GM18507 (cell line): ENCODE results near the gene ZNF583.

ENCODE experiments used
- DNase-seq: peaks from one replicate; pipeline ENCODE4 v3.0.0; 2011; ENCODE audit warnings: low read depth; ENCODE audit not compliant: insufficient read length; ENCODE audit errors: extremely low spot score
- FAIRE-seq: peaks from 2 replicates; lab custom pipeline; 2011; peaks lifted over from hg19 to GRCh38; lab: Jason Lieb, UNC

ZNF583 gene

GRCh38 chr19:56403764-56404704 lies at the start of gene ZNF583:
TSS of gene ZNF583 (plus strand) at chr19:56404332. CDS start at chr19:56407115, 2,783 bp downstream.
- FAIRE-seq (peak; percentile 82), DNase-seq (peak; percentile 80)

DNA sequence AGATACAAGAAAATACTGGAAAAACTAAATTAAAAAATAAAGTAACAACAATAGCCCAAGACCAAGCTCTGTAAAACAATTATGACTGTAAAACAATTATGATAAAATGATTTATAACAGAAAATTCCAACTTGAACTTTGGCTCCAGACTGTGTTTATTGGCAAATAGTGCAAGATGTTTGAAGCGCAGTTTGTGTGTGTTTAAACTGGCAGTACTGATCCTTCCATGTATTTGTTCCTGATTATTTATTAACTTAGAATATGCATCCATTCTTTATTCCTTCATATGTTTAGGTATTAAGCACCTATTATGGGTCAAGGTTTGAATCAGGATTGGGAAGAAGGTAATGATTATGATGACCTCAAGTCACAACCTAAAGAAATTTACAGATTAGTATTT lies 48.6 kb upstream of the ZNF583 start:
- FAIRE-seq = no peak
- DNase-seq = no peak

GRCh38 chr19:56356944-56357343 lies 47.2 kb upstream of the ZNF583 start:
- FAIRE-seq (no peak), DNase-seq (no peak)

DNA sequence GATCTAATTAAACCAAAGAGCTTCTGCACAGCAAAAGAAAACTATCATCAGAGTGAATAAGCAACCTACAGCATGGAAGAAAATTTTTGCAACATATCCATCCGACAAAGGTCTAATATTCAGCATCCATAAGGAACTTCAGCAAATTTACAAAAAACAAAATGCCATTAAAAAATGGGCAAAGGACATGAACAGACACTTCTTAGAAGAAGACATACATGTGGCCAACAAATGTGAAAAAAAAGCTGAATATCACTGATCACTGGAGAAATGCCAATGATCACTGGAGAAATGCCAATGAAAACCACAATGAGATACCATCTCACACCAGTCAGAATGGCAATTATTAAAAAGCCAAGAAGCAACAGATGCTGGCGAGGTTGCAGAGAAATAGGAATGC lies 43.3 kb upstream of the ZNF583 start:
- DNase-seq = no peak
- FAIRE-seq = no peak

- FAIRE-seq (no peak), DNase-seq (no peak)
Observed at GRCh38 chr19:56367829-56368711, 36.1 kb upstream of the ZNF583 start.

GRCh38 chr19:56369886-56370676 lies 34.1 kb upstream of the ZNF583 start:
- FAIRE-seq = no peak
- no peak for DNase-seq

DNA sequence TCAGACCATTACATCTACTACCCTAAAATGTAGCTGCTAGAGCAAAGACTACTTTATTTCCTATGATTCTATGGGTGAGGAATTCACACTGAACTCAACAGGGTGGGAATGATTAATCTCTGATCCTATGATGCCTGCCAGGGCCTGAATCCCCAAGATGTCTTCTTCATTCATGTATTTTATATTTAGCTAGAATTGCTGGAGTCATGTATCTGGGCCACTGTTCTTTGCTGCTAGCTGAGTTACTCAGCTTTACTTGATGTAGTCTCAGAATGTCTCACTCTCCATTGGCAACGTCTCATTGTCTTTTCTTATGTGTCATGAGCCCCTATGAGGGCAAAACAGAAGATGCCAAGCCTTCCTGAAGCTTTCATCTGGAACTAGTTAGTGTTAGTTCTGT lies 31.9 kb upstream of the ZNF583 start:
- FAIRE-seq (no peak), DNase-seq (no peak)

GRCh38 chr19:56377105-56377924 lies 26.8 kb upstream of the ZNF583 start:
- FAIRE-seq (no peak), DNase-seq (no peak)

DNA sequence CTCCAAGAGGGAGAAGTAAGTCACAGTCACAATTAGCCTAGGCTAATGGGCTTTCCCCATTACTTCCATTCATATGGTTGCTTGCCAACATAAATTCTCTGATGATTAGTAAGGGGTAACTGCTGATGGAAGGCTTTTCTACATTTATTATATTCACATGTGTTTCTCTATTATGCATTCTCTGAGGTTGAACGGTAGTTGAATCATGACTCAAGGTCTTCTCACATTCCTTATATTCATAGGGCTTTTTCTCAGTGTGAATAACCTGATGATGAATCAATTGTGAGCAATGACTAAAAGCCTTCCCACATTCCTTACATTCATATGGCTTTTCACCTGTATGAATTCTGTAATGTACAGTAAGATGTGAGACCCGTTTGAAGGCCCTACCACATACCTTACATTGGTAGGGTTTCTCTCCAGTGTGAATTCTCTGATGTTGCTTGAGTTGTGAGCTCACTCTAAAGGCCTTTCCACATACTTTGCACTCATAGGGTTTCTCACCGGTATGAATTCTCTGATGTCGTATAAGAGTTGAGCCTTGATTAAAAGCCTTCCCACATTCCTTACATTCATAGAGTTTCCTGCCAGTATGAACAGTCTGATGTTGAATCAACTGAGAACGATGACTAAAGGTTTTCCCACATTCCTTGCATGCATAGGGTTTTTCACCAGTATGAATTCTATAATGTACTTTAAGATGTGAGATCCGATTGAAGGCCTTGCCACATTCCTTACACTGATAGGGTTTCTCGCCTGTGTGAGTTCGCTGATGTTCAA lies 20.1 kb upstream of the ZNF583 start:
- FAIRE-seq (no peak), DNase-seq (no peak)

- FAIRE-seq (peak; percentile 70), DNase-seq (peak; percentile 56)
Observed at GRCh38 chr19:56393119-56394012, 10.8 kb upstream of the ZNF583 start, which contains the start of gene ZNF582. TSS of gene ZNF582 (minus strand) at chr19:56393534. CDS start at chr19:56391752, 1,782 bp downstream.

- DNase-seq (no peak), FAIRE-seq (no peak)
Observed at GRCh38 chr19:56398809-56399208, 5.3 kb upstream of the ZNF583 start.

DNA sequence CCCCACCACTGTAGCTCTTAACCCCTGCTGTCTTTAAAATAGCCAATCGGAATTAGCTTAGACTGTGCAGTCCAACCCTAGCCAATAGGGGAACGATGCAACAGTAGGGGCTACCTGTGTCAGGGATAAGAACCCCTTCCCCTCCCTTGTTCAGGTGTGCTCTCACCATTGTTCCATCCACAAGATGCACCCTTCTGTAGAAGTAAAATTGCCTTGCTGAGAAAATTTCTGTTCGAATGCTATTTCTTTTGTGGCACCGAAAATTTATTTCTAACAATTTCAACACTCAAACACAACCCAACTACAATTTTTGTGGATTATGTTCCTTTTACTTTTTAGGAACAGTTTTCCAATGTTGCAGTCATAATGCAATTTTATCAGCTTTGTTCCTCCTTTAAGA lies 3.6 kb upstream of the ZNF583 start:
- DNase-seq (no peak), FAIRE-seq (no peak)

DNA sequence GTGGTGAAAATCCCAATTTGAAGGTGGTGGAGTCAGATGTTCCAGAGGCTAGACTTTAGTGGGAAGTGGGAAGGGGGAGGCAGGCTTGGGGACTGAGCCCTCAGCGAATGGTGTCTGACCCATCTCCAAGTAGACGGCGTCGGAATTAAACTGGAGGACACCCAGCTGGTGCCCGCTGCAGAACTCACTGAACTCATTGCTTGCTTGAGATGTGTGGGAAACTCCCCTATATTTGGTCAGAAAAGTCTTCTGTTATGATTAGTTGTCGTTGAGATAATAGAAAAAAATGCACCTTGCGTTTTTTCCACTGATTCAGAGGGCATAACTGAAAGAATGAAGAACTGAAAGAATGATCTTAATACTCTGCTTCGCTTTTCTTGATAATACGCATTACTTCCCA lies 871 bp upstream of the ZNF583 start:
- FAIRE-seq (no peak), DNase-seq (no peak)

GRCh38 chr19:56404705-56405056 lies 549 bp downstream of the ZNF583 start:
- no peak for FAIRE-seq
- DNase-seq = no peak

DNA sequence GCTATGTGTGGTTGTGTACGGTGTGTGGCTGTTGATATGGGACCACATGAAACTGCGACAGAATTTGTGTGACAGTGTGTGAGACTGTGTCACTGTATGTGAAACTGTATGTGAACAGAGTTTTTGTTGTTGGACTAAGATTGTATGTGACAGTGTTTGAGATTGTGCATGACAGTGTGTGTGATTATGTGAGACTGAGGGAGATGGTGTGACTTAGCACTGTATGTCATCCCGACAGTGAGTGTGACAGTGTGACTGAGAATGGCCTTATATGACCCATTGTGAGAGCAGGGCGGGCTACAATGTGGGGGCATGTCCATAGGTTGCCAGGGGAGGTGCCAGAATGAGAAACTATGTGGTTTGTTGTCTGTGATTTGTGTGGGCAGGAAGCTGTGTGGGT lies 930 bp downstream of the ZNF583 start:
- FAIRE-seq (no peak), DNase-seq (no peak)

- DNase-seq (no peak), FAIRE-seq (no peak)
Observed at GRCh38 chr19:56423276-56423984, 19.3 kb downstream of the ZNF583 start.

GRCh38 chr19:56423985-56424353 lies 19.8 kb downstream of the ZNF583 start:
- no peak for FAIRE-seq
- DNase-seq = no peak
